ENCODE measurements around the gene UBAC2.

UBAC2 gene

DNA sequence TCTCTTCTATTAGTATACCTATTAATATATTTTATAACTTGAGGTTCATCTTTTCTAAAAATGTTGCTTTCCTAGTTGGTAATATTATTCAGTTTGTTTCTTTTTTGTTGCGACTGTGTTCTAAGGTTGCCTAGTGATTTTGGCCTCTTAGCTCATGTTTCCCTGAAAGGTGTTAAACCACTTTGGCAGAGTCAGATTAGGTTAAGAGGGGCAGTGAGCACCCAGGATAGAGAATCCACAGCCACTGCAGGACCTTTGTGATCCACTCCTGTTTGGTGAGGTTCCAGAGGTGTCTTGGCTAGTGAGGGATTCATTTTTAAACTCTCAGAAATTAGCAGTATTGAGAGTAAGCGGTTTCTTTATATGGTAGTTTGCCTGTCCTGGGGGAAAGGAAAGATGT lies 72.5 kb downstream of the UBAC2 start:
- DNase-seq, result no peak

GRCh38 chr13:99275093-99275469 lies 74.4 kb downstream of the UBAC2 start:
- DNase-seq, result no peak

DNA sequence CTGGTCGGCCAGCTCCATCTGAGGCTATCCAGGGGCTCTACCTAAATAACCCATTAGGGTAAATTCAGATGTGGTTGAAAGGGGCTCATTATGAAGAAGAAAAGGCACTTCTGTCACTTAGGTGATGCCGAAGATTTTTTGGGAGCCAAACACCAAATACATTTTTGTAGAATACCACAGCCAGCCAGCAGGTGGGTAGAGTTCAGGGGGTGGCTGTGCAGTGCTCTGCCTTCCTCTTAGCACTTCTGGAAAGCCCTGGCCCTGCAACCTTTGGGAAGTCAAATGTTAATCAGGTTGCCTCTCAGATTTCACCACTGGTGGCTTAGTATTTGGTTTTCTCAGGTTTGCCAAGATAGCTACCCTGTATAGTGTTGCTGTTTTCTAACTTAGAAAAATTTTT lies 76.1 kb downstream of the UBAC2 start:
- no peak for DNase-seq

DNA sequence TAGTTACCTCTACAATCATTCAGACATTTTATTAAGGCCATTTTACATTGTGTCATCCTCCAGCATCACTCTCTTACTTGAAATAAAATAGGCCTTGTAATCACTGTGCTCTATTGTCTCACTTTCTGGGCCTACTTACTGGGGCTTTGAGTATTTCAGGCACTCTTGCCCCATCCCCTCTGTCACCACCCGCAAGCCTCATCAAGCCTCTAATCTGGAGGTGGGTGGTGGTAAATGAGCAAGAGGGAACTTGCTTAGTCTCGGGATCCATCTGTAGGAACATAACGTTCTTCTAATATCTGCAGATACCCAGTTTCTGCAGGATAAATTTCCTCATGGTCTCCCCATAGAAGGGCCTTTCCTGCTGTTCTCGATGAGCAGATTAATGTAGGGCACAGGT lies 77.0 kb downstream of the UBAC2 start:
- no peak for DNase-seq

- no peak for DNase-seq
These were observed 77.5 kb downstream of the UBAC2 start for GRCh38 chr13:99278200-99278599.

DNA sequence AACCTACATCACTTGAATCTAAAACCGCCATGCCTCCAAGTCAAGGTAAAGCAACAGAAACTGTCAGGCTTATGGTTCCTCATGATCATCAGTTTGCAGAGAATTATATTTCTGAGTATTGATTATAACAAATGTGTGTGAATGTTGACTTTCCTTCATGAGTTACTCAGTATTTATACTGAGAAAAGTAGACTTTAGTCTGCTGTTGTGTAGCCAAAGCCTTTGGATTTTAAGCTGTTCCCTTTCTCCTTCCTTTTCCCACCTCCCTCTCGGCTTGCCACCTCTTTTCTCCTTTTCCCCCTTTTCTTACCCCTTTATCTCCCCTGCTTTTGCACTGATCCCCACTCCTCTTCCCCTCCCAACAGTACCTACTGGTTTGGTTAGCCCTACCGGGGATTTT lies 78.2 kb downstream of the UBAC2 start:
- no peak for DNase-seq

DNA sequence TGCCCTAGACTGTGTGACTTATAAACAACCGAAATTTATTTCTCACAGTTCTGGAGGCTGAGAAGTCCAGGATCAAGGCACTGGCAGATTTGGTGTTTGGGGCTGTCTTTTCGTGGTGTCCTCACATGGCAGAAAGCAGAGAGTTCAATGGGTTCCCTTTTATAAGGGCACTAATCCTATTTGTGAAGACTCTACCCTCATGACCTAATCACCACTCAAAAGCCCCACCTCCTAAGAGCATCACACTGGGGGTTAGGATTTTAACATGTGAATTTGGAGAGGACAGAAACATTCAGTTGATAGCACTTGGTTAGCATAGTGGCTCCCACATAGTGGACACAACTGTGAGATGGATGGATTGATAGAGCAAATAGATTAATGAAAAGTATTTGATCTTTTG lies 79.0 kb downstream of the UBAC2 start:
- no peak for DNase-seq

DNA sequence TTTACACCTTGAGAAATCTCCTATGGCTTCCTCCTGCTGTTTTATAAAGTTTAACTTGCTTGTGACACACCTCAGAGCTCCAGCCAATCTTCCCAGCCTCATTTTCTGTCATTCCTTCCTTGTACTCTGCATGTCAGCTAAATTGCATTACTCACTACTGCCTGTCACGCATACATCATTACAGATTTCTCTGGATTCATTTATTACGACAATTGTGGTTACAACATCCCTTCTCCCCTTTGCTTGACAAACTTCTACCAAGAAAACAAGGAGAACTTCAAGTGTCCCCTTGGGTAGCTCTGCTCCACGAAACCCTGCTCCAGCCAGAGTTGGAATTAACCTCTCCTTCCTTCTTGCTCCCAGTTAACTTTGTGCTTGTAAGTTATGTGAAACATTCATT lies 79.5 kb downstream of the UBAC2 start:
- DNase-seq, result no peak

DNA sequence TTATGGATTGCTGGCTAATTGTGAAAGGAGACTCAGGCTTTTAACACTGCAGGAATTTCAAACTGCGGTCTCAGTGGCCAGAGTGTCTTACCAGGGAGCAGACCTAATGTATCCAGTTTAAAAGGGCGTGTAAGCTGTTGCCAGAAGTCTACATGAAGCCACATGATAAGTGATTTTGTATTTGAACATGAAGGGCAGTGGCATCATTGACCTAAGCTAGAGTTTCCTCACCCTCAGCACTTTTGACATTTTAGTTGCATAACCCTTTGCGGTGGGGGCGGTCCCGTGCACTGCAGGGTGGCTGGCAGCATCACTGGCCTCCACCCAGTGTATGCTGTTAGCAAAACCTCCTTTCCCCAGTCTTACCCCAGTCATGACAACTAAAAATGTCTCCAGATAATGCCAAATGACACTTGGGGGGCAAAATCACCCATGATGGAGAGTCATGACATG lies 81.2 kb downstream of the UBAC2 start:
- DNase-seq, result no peak

GRCh38 chr13:99282264-99283231 lies 81.9 kb downstream of the UBAC2 start:
- DNase-seq, result no peak

GRCh38 chr13:99285432-99286182 lies 85.0 kb downstream of the UBAC2 start:
- no peak for DNase-seq

GRCh38 chr13:99287551-99287950 lies 86.9 kb downstream of the UBAC2 start:
- no peak for DNase-seq

DNA sequence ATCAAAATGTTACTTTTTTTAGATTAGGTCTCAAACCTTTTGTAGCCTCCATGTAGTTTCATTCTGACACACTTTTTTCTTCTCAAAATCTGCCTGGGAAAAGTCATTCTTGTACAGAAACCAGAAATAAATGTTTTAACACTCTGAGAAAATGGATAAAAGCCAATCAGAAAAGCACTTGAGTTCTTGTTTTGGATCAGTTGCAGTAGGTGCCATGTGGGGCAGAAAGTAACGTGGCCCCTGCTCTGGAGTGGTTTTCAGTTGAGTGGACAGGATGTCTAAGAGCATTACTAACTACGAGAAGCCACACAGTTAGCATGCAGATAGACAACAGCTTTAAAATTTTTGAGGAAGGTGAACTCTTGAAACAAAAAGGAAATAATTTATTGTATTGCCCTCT lies 87.4 kb downstream of the UBAC2 start:
- DNase-seq, result no peak

DNA sequence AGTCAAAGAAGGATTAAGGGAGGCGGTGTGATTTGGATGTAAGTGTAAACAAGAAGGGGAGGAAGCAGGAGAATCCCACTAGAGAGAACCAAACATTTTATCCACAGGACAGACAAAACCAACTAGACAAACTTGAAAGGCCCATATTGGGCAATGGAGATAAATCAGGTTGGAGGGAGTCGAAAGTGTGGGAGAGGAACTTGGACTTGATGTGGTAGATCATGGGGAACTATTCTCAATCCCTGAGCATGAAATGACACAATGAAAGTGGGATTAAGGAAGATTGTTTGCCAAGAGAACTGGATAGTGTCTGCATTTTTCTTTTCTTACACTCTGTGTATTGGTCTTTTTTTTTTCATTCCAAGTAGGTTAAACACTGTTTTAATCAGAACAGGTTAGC lies 88.6 kb downstream of the UBAC2 start:
- no peak for DNase-seq

DNA sequence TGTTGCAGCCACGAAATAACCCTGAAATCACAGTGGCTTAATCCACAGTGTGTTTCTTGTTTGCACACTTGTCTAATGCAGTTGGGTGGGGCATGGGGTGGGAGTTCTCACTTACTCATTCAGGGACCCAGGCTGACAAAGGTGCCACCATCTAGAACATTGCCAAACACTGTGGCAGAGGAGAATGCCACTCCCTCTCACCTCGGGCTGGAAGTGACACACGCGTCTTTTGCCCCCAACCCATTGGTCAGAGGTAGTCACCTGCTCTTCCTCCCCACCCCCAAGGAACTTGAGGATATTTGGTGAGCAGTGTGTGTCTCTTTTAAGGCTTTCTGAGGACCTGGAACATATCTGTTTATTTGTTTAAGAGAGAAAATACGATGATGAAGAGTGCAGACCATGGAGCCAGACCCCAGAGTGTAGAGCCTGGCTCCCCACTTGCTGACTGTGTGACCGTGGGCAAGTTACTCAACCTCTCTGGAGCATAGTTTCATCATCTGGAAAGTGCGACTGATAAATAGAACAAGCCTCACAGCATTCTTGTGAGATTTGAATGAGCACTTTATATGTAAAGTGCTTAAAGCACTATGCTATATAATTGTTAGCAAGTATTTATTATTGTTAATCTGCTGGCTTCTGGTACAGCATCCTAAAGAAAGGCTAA lies 89.2 kb downstream of the UBAC2 start:
- no peak for DNase-seq

DNA sequence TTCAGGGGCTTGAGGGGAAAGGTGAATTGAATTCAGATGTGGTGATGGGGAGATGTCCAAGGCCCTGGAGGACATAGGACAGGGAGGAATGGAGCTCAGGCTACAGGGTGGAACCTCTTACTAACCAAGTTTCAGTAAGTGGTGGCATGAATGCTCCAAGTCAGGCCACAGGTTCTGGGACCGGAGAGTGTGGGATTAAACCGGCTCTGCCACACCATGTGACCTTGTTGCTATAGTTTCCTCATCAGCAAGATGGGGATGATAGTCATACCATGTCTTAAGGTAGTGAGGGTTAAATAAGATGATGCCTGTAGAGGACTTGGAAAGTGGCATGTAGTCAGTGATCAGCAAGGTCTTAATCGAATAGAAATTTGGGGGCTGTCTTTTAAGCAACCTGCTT lies 90.2 kb downstream of the UBAC2 start:
- DNase-seq, result no peak

DNA sequence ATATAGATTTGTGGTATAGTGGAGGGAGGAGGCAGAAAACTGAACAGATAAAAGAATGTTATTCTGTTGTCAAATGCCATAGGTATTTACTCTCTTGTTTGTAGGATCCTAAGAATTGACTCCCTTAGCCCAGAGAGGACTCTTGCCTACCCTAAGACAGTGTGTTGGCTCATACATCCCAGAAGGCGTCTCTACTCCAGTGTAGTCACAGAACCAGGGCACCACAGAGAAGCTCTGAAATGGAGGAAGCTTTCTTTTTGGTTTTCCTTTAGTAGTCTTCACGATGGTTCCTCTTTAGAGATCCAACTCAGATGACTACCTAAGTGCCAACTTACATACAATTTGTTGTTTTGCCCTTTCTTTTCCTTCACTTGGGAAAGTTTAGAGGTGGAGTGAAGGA lies 92.5 kb downstream of the UBAC2 start:
- DNase-seq, result no peak

DNA sequence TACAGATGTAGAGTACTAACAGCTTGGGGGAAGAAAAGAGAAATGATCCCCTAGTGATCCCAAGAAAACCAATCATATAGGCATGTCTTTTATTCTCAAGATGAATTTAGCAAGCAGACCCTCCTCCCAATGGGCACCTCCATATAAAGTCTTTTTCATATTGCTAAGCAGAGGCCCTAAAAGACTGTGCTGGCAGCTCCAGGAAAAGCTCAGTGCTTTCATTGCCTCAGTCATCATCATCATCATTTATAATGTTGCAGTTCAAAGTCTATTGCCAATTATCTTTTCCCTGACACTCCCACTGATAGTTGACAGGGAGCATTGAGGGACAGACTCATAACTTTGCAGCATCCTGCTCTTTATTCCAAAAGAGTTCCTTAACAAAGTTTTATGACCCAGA lies 93.5 kb downstream of the UBAC2 start:
- DNase-seq, result no peak

DNA sequence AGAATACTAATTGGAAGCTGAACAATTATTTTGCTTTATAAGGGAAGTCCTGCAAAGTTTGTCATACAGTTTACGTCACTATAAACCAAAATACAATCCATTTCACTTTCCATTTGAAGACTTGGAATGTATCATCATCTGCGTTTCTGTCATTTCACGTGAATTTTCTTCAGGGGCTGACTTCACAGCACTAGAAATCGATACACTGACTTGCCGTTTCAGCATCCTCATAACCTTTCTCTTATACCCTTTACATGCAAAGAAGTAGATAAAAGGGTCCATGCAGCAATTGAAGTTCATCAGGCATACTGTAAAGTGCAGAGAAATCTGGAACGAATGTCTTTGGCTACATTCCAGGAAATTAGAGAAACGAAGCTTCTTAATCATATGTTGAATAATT lies 94.3 kb downstream of the UBAC2 start:
- DNase-seq, result no peak

GRCh38 chr13:99295488-99296252 lies 95.0 kb downstream of the UBAC2 start:
- no peak for DNase-seq

DNA sequence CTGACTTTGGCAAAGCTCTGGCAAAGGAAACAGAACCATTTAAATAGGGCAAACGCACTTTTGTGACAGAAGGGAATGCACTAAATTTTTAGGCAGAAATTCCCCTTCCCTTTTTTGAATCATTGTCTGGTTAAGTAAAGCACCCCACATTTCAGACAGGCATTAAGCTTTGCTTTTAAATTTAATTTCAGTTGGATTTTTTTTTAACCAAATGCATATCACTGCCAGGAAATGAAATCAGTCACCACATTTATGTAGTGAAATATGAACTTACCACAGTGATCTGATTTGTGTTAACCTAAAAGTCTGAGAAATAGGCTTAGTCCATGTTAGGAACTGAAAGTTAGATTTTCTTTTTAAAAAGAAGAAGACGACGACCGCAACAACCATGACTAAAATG lies 95.7 kb downstream of the UBAC2 start:
- DNase-seq, result no peak

DNA sequence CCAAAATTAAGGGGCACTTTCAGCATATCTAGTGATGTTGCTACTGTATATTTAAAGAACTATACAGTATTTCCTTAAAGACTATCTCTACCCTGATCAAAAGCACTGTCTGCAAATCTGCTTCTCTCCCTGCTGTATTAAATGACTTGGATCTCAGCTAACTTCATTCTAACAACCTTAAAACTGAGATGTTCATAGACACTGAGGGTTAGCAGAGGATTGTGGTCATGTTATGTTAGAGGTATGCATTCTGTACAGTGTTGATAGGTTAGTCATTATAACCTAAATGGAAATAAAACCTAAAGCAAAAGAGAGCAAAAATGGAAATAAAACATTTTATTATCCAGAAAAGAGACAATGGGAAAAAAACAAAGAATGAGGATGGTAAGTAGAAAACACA lies 96.7 kb downstream of the UBAC2 start:
- DNase-seq, result no peak

- no peak for DNase-seq
These were observed 97.4 kb downstream of the UBAC2 start for GRCh38 chr13:99298056-99298455.
